CD4-positive, alpha-beta T cell treated with Interleukin-15 for 1 hour (primary cell): ENCODE data around the gene ENPP6.
"Not testable (repeated sequence)": the region's sequence is repeated elsewhere in the genome, so short reads cannot be mapped to it uniquely, and the experiment has no call there.

Experiments used
- DNase-seq: peaks from one replicate; pipeline ENCODE4 v3.0.0-alpha.2; 2020

ENPP6 gene

GRCh38 chr4:184051262-184051661, 166.4 kb downstream of the ENPP6 start:
- DNase-seq = not testable (repeated sequence)

- DNase-seq = no peak
Observed at GRCh38 chr4:184046148-184046547, 171.5 kb downstream of the ENPP6 start.

GRCh38 chr4:184041156-184041555, 176.5 kb downstream of the ENPP6 start:
- no peak for DNase-seq

GRCh38 chr4:184039963-184040383, 177.7 kb downstream of the ENPP6 start:
- no peak for DNase-seq
